Gastrocnemius medialis (tissue), 4 donors: Measurements from ENCODE around the gene HOMER2.

Source experiments
- CTCF ChIP-seq, 5 experiments: fragments of 450-650 bp in 3 of 5; fragments of 200-600 bp in 2 of 5; sonication (generic) in 2 of 5; IDR thresholded peaks in 4 of 5; conservative IDR thresholded peaks in 1 of 5; 1 replicate in 4 of 5; 2 replicates in 1 of 5; pipeline ENCODE4 v1.5.1; 2016 to 2019; ENCODE audit warnings: antibody characterized with exemption in 5 of 5, mild to moderate bottlenecking in 3 of 5, moderate library complexity in 3 of 5
- POLR2A ChIP-seq, 2 donors: fragments of 450-650 bp; IDR thresholded peaks; one replicate each; pipeline ENCODE4 v1.6.1; 2017; ENCODE audit warnings: antibody characterized with exemption in 2 of 2, mild to moderate bottlenecking in 2 of 2, moderate library complexity in 2 of 2

GRCh38 chr15:82856397-82857170 lies 95.9 kb downstream of the HOMER2 start:
- TF ChIP-seq CTCF (IDR thresholded peaks at IDR 0.05 in 4 of 5, conservative IDR thresholded peaks at IDR 0.05 in 1 of 5) (no peak), POLR2A (IDR thresholded peaks at IDR 0.05) (no peak)
